GM19035 (cell line): ENCODE results near the gene MAGOH.
"Not testable (repeated sequence)": the region's sequence is repeated elsewhere in the genome, so short reads cannot be mapped to it uniquely, and the experiment has no call there.

ENCODE experiments used
- ATAC-seq: cut with Tn5 transposase; IDR thresholded peaks from one replicate; pipeline ENCODE4 v1.9.1; 2021; ENCODE audit not compliant: unreplicated experiment

Gene MAGOH

DNA sequence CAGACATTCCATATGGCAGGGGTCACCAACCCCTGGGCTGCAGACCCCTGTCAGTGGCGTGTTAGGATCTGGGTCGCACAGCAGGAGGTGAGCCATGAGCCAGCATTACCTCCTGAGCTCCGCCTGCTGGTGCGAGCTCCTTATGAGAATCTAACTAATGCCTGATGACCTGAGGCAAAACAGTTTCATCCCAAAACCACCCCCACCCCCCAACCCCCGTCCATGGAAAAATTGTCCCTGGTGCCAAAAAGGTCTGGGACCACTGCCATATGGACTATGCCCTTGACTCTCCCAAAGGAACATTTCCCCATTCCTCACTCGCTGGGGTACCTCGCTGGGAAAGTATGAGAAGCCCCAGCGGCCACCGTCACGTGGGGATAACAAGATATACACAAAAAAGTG, 48.1 kb downstream of the MAGOH start:
- no peak for ATAC-seq

DNA sequence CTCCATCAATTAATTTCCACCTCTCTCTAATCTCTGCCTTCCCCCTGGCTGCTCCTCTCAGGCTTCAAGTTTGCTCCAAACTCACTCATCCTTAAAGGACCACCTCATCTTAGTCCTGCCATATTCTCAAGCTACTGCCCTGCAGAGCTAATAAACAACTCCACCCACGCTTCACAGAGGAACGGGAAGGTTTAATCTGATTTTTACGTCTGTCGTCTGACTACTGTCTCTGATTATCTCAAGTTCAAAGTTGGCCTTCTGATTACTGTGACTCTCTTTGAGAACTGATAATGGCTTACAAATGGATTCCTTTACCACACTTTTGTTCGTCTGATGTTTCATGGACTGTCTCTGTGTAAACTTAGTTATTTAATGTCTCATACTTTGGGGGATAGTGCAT, 49.3 kb downstream of the MAGOH start:
- ATAC-seq: no peak

DNA sequence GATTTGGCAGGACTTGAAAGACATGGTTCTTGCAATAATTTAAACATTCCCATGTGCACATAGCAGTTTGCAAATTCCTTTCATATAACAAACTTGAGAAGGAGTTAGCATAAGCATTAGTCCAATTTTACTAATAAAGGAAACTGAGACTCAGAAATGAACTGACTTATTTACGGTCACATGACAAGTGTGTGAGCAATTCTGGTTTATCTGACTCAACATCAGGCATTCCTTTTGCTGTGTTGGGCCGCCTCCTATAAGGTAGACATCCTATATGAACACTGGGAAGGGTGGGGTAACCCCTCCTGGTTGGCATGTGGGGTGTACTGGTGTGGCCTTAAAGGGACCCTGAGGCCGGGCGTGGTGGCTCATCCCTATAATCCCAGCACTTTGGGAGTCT, 50.2 kb downstream of the MAGOH start:
- no peak for ATAC-seq

DNA sequence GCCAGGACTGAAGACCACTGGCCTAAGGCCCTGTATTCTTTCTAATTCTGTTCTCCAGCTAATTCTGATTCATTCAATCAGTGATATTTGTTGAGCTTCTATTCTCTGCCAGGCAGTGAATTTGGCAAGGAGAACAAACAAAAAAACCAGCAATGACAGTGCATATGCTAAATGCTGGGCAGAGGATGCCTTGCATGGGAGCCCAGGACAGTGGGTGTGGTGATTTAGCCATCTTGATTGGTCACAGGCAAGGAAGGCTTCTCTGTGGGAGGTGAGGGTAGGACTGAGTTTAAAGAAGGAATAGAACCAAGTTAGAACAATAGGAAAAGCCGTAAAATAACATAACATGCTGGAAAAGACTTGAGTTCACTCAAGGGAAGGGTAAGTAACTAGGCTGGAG, 50.9 kb downstream of the MAGOH start:
- no peak for ATAC-seq

DNA sequence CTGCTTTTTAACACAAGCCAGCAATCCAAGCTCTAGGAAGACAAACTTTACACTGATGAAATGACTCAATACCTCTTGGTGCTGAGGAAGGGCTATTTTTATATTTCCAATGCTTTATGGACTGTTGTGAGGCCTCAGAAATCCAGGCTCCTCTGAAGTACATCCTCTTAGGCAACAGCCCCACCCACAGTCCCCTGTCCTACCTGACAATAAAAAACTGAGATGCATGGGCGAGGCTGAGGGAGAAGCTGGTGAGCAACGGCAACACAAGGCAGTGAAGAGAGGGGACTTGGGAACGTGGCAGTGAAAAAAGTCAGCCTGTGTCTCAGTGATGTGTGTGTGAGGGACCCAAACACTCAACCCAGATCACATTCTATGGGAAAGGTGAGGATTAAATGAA, 51.8 kb downstream of the MAGOH start:
- ATAC-seq: no peak

DNA sequence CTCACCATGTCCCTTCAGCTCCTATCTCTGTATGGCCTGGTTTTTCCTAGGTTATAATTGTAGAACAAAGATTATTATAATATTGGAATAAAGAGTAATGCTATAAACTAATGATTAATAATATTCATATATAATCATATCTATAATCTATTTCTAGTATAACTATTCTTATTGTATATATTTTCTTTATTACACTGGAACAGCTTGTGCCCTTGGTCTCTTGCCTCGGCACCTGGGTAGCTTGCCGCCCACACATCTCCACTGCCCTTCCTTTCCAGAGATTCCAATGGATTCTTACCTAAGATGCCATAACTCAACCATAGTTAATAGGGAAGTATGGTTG, 52.4 kb downstream of the MAGOH start:
- not testable (repeated sequence) for ATAC-seq

DNA sequence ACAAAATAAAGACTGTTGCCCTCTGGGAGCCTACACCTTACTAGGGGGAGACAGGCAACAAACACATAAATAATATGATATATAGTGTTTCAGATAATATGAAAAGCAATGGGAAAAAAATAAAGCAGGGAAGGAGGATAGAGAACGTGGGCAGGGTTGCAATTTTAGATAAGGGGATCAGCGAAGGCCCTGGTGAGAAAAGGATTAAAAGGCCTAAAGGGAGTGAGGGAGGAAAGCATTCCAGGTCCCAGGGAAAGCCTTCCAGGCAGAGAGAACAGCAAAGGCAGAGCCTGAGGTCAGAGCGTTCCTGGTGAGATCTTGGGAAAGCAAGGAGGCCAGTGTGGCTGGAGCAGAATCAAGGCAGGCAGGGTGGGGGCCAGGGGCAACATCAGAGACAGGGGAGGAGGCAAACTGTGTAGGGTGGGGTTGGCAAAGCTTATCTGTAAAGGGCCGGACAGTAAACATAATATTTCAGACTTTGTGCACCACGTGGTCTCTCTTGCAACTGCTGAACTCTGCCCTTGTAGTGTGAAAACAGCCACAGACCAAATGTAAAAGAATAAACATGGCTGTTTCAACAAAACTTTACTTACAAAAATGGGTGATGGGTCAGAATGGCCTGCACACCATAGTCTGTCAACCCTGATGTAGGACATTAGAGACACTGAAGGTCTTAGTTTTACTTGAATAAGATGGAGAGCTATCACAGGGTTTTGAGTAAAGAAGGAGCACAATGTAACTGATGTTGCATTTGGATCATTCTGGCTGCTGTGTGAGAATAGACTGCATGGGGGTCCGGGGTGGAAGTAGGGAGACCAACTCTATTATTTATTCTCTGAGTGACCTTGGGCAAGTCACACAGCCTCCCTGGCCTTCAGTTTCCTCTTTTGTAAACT, 55.0 kb downstream of the MAGOH start:
- ATAC-seq: no peak

DNA sequence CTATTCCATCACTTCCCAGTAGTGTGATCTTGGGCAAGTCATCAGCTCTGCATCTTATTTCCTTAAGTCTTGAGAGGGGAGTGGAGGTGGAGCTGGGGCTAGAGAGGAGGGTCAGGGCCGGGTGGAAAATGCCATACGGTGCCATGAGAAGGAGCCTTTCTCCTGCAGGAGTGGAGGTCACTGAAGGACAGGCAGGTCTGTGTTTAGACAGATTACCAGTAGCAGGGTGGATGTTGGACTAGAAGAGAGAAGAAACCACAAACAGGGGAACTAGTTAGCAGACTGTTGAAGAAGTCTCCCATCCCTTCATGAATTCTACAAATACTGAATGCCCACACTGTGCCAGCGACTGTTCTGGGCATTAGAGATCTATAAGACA, 55.6 kb downstream of the MAGOH start:
- ATAC-seq: no peak

DNA sequence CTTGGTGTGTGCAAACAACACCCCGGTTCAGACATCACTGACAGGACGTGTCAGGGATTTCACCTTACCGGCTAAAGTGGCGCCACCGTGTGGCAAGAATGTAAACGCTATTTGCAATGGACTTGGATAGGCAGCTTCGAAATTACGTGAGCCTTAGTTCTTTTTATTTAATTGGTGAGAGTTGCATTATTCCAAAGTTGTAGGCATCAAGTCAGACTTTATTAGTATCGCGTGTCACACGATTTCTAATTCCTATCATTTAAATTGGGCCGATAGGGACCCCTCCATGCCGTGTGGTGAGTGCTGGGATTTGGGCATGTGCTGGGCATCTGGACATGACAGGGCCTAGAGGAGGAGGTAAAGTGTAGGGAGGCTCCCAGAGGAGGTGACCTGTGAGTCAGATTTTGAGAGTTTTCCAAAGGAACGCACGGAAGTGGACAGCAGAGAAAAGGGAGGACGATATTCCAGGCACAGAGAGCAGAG, 56.2 kb downstream of the MAGOH start:
- no peak for ATAC-seq

DNA sequence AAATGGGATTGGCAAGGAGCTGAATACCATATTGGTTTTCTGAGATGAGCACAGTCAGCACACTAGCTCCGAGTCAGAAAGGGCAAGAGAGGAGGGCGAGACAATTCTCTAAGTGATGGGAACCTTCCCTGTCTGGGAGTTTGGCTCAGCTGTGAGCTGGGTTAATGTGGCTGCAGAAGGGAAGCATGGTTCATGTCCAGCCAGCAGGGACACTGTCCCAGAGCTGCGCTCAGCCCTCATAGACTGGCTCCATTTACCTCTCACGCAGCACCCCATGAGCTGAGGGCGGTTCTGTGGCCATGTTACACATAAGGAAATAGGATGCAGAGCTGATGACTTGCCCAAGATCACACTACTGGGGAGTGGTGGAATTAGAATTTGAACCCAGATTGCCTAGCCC, 57.4 kb downstream of the MAGOH start:
- no peak for ATAC-seq

DNA sequence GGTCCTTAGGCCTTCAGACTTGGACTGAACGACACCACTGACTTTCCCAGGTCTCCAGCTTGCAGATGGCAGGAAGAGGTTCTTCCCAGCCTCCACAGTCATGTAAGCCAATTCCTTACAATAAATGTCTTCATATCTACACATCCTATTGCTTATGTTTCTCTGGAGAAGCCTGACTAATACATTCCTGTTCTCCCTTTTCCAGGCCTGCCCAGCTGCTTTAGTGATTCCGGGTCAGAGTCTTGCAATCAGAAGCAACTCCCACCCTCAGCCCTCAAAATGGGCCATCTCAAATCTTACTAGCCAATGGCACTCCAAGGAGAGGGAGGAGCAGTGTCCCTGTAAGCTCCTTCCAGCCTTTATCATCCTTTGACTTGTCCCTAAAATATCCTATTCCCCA, 58.1 kb downstream of the MAGOH start:
- no peak for ATAC-seq
